ENCODE data around the gene KIAA2012.

GRCh38 chr2:202147775-202148174 lies 74.7 kb downstream of the KIAA2012 start:
- TF ChIP-seq CTCF (conservative IDR thresholded peaks at IDR 0.05; ENCODE audit: low read length) (no peak), EZH2phosphoT487 (IDR thresholded peaks at IDR 0.05; ENCODE audit: borderline replicate concordance, low read depth, low read length) (no peak)
